Type B pancreatic cell (in vitro differentiated cells): ENCODE data around the gene CEBPB. TPM values are rescaled to one million over a fixed set of nuclear protein-coding genes. Genes with fewer than 3 reads are reported as not detected.

Experiments used
- DNase-seq: peaks from one replicate; pipeline ENCODE4 v3.0.0; 2021; ENCODE audit warnings: mixed read lengths; ENCODE audit not compliant: unreplicated experiment; ENCODE audit errors: extremely low spot score
- H3K27ac Mint-ChIP-seq: 2 replicates; pipeline ENCODE4 v1.8.0; 2021; ENCODE audit warnings: mild to moderate bottlenecking, mixed read lengths
- H3K27me3 Mint-ChIP-seq: 2 replicates; pipeline ENCODE4 v1.8.0; 2021; ENCODE audit warnings: mixed read lengths
- H3K36me3 Mint-ChIP-seq: 2 replicates; pipeline ENCODE4 v1.8.0; 2021; ENCODE audit warnings: mixed read lengths
- H3K4me1 Mint-ChIP-seq: one replicate; pipeline ENCODE4 v1.8.0; 2021; ENCODE audit warnings: mixed read lengths; ENCODE audit not compliant: unreplicated experiment
- H3K4me3 Mint-ChIP-seq: 2 replicates; pipeline ENCODE4 v1.8.0; 2021; ENCODE audit warnings: mild to moderate bottlenecking, mixed read lengths
- H3K9me3 Mint-ChIP-seq: 2 replicates; pipeline ENCODE4 v1.8.0; 2021; ENCODE audit warnings: mixed read lengths
- total RNA-seq: library from RNA; stranded (reverse); gene quantifications from 2 replicates; pipeline ENCODE4 v1.2.1, GENCODE V29; 2021; ENCODE audit warnings: low replicate concordance
- TF ChIP-seq, protein P1 (sequence below): fragments of 200-600 bp; sonication (generic); conservative IDR thresholded peaks from 2 replicates; pipeline ENCODE4 v1.5.0; 2021; ENCODE audit warnings: antibody characterized with exemption, mild to moderate bottlenecking

CEBPB gene
- total RNA-seq, 1 donor from 2014 or later: 23.0 TPM

DNA sequence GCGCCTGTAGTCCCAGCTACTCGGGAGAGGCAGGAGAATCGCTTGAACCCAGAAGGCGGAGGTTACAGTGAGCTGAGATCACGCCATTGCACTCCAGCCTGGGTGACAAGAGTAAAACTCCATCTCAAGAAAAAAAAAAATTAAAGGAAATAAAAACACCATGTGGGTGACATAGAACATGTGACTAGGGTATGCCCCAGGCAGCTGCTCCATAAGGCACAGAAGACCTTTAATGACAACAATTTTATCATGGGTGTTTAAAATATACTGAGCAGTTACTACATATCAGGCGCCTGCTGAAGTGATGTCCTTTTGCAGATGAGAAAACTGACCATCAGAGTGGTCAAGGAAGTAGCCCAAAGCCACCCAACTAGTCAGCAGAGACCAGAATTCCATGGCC, 45.1 kb upstream of the CEBPB start:
- H3K36me3 Mint-ChIP-seq: peaks cover 20% of the 10 kb centered on the region
- TF ChIP-seq, protein P1, sequence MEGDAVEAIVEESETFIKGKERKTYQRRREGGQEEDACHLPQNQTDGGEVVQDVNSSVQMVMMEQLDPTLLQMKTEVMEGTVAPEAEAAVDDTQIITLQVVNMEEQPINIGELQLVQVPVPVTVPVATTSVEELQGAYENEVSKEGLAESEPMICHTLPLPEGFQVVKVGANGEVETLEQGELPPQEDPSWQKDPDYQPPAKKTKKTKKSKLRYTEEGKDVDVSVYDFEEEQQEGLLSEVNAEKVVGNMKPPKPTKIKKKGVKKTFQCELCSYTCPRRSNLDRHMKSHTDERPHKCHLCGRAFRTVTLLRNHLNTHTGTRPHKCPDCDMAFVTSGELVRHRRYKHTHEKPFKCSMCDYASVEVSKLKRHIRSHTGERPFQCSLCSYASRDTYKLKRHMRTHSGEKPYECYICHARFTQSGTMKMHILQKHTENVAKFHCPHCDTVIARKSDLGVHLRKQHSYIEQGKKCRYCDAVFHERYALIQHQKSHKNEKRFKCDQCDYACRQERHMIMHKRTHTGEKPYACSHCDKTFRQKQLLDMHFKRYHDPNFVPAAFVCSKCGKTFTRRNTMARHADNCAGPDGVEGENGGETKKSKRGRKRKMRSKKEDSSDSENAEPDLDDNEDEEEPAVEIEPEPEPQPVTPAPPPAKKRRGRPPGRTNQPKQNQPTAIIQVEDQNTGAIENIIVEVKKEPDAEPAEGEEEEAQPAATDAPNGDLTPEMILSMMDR: no peak
- no peaks in the 10 kb centered on the region for H3K9me3 Mint-ChIP-seq
- H3K4me3 Mint-ChIP-seq: no peak overlapping the region
- no peak overlapping the region for H3K27ac Mint-ChIP-seq
- no peaks in the 10 kb centered on the region for H3K27me3 Mint-ChIP-seq
- DNase-seq: no peak
- peaks cover 33% of the 10 kb centered on the region for H3K4me1 Mint-ChIP-seq

DNA sequence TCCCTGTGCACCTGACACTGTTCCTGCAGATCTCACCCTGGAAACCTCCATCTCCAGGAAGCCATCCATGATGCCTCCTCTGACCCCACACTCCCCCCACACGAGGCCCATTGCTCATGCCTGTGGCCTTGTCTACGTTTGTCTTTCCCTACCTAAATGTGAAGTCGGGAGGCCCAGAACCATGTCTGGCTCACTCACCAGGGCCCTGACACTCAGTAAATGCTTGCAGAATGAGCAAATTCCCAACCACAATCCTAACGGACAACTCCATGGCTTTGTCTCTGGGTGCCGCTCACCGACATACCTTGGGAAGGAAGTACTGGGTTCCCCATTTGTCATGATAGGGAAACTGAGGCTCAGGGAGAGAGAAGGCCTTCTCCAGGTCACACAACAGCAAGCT, 44.4 kb upstream of the CEBPB start:
- H3K4me3 Mint-ChIP-seq: no peak overlapping the region

DNA sequence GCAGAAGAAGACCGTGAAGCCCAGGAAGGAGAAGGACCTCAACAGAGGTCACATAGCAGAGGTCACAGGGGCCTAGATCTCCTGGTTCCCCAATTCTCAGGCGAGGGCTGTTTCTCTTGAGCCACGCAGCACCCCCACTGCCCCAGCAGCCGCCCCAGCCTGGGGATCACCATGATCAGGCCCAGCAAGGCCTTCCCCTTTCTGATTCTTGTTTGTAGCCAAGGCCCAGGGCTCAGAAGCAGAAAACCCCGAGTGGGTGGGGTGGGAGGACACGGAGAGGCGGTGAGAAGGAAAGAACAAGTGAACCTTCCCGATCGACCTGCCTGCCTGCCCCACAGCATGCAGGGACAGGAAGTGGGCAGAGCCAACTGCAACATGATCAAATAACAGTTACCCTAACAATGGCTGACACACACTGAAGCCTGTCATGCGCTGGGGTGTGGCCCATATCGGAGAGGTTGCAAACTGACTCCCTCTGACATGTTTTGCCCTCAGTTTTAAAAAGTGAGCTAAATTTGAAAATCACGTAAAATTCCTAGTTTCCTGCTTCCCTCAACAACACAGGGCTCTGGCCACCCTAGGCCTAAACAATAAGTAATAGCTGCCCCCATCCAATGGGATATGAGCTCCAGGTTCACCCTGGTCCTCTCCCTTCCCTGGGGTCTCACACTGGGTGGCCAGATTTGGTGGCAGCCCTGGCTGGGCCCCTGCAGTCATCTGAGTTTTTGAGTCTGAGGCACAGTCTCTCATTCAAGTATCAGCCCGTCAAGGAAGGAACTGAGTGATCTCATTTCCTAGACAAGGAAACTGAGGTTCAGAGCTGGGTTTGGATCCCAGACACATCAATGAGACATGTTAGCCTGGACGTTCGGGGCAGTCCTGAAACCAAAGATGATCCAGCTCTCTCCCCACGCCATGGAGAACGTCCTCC, 43.6 kb upstream of the CEBPB start:
- Mint-ChIP-seq H3K27me3 (no peaks in the 10 kb centered on the region), H3K4me3 (peak overlapping the region; percentile 58), H3K4me1 (peaks cover 44% of the 10 kb centered on the region), H3K9me3 (no peaks in the 10 kb centered on the region), H3K36me3 (peaks cover 18% of the 10 kb centered on the region), H3K27ac (peak overlapping the region; percentile 86)
- DNase-seq: no peak
- TF ChIP-seq, protein P1: no peak

More for the DNA sequence above, 44.4 kb upstream of the CEBPB start:
- Mint-ChIP-seq H3K9me3 (no peaks in the 10 kb centered on the region), H3K27me3 (no peaks in the 10 kb centered on the region), H3K27ac (peak overlapping the region; percentile 86), H3K36me3 (peaks cover 19% of the 10 kb centered on the region), H3K4me1 (peaks cover 37% of the 10 kb centered on the region)
- TF ChIP-seq, protein P1: no peak
- DNase-seq: no peak

DNA sequence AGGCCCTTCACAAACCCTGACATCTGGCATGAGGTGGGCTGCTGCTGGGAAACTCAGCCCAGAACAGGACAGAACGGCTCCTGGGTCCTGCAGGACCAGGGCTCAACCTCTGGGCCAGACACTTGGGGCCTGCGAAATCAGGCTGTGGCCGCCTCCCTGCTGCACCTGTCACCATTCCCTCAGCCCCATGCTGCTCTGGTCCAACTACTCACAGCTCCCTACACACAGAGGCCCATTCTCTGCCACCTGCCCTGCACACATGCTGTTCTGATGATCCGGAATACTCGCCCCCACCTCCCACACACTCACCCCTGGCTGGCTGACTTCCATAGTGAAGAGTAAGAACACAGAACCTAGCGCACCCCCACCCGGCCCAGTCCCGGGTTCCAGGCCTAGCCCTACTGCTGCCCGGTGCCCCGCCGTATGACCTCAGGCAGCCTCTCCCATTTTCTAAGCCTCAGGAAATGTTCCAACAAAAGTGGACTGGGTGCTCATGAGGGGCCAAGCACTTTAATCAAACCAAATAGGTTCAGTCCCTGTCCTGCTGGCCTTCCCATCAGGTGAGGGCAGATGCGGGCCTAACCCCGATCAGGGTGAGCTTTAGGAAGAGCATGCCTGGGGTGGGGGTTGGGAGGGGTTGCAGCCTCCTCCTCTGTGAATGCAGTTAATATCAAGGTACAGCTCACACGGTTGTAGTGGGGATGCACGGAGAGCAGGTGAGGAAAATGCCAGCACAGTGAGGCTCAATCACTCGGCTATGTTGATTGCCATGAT, 41.0 kb upstream of the CEBPB start:
- DNase-seq: no peak
- H3K36me3 Mint-ChIP-seq: peaks cover 7% of the 10 kb centered on the region
- H3K9me3 Mint-ChIP-seq: no peaks in the 10 kb centered on the region
- TF ChIP-seq, protein P1: no peak
- H3K4me3 Mint-ChIP-seq: peak overlapping the region; percentile 70
- H3K27me3 Mint-ChIP-seq: no peaks in the 10 kb centered on the region
- peak overlapping the region; percentile 98 for H3K27ac Mint-ChIP-seq
- peaks cover 50% of the 10 kb centered on the region for H3K4me1 Mint-ChIP-seq

DNA sequence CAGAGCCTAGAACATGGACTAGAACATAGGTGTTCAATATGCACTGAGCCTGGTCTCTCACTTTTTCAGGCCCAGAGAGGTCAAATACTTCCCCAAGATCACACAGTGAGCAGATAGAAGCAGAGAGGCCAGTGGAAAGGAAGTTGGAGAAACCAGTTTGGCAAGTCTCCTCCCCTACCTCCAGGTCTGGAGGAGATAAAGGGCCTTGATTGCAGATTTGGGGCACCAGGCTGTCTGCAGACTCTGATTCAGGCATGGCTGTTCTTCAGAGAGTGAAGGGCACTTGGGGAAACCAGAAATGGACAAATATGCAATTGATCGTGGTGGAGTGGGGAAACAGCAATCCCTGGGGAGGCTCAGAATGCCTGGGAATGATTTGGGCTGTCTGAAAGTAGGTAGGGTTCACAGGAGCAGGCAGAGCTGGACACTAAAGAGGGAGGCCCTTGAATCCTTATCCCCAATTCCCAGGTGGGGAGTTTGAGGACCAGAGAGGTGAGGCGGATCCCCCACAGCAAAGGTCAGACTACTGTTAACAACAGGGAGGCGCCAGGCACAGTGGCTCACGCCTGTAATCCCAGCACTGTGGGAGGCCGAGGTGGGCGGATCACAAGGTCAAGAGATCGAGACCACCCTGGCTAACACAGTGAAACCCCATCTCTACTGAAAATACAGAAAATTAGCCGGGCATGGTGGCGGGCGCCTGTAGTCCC, 39.4 kb upstream of the CEBPB start:
- TF ChIP-seq, protein P1: no peak
- H3K27ac Mint-ChIP-seq: peak overlapping the region; percentile 98
- peaks cover 47% of the 10 kb centered on the region for H3K4me1 Mint-ChIP-seq
- peaks cover 5% of the 10 kb centered on the region for H3K36me3 Mint-ChIP-seq
- peak overlapping the region; percentile 95 for H3K4me3 Mint-ChIP-seq
- no peaks in the 10 kb centered on the region for H3K27me3 Mint-ChIP-seq
- DNase-seq: no peak
- H3K9me3 Mint-ChIP-seq: no peaks in the 10 kb centered on the region
